K562 (cell line): ENCODE measurements around the gene ARHGAP8. TPM values are rescaled to one million over a fixed set of nuclear protein-coding genes. Genes with fewer than 3 reads are reported as not detected.

Experiments used
- E2F5 ChIP-seq: sonication (generic); formaldehyde crosslinking; IDR thresholded peaks from 2 replicates; pipeline ENCODE4 v1.8.0; 2022; ENCODE audit warnings: mild to moderate bottlenecking, missing genetic modification reagents
- KDM4B ChIP-seq, 2 experiments: fragments of 450-650 bp in 1 of 2; sonication (generic) in 1 of 2; IDR thresholded peaks; 2 replicates each; pipeline ENCODE4 v1.6.1; 2016 to 2017; ENCODE audit warnings: borderline replicate concordance in 2 of 2, antibody characterized with exemption in 1 of 2, low read depth in 1 of 2, mild to moderate bottlenecking in 1 of 2
- MCM7 ChIP-seq, 2 experiments: fragments of 450-650 bp; IDR thresholded peaks; 2 replicates each; pipeline ENCODE4 v1.6.1; 2016 to 2018
- PKNOX1 ChIP-seq: fragments of 450-650 bp; IDR thresholded peaks from 2 replicates; pipeline ENCODE4 v1.6.1; 2016
- RUNX1 ChIP-seq: sonication (generic); IDR thresholded peaks from 2 replicates; pipeline ENCODE4 v1.6.1; 2016; ENCODE audit warnings: antibody characterized with exemption, low read depth
- TAF1 ChIP-seq: IDR thresholded peaks from 2 replicates; pipeline ENCODE4 v1.6.1; 2011; ENCODE audit warnings: mild to moderate bottlenecking, low read length, moderate library complexity; ENCODE audit not compliant: insufficient read depth, control insufficient read depth, severe bottlenecking; ENCODE audit errors: extremely low read depth
- ZNF134 ChIP-seq: fragments of 250-450 bp; sonication (Bioruptor Pico); conservative IDR thresholded peaks from 2 replicates; pipeline ENCODE4 v1.4.0; 2020
- polyA plus RNA-seq, 8 experiments: library from polyadenylated mRNA; depleted of rRNA in 4 of 8; stranded (reverse) in 5 of 8; unstranded in 3 of 8; fragments of >200 nt; fragmentation: Nextera tagmentation in 2 of 8; fragmentation: Illumina TruSeq in 1 of 8; extraction: Ambion mirVana in 2 of 8; extraction: Trizol in 1 of 8; gene quantifications; 2 replicates each; pipeline versions ENCODE4 v1.2.1 to v1.2.3, GENCODE V29; 2011 to 2014; ENCODE audit warnings: inconsistent platforms in 1 of 8, missing spikeins in 1 of 8
- total RNA-seq, 7 experiments: library from RNA; depleted of rRNA in 6 of 7; stranded (reverse); fragments of >200 nt in 6 of 7; fragmentation: Illumina TruSeq in 2 of 7; extraction: Trizol in 2 of 7; gene quantifications; 2 replicates each; pipeline versions ENCODE4 v1.2.1 to v1.2.3, GENCODE V29; 2011 to 2021; ENCODE audit warnings: low replicate concordance in 1 of 7
- TF ChIP-seq, protein P1 (sequence below): fragments of 200-600 bp; sonication (generic); IDR thresholded peaks from one replicate; pipeline ENCODE4 v1.6.1; 2012; ENCODE audit warnings: mild to moderate bottlenecking, low read depth, low read length, inconsistent platforms
- TF ChIP-seq, protein P2 (sequence below): fragments of 250-450 bp; sonication (Bioruptor Pico); IDR thresholded peaks from 2 replicates; pipeline ENCODE4 v1.5.0; 2021; ENCODE audit warnings: mild to moderate bottlenecking, borderline replicate concordance

The ARHGAP8 gene
- total and polyA plus RNA-seq, 9 of the 15 experiments (the other 6 are each of a cell fraction or from before 2014, with no cell fraction given) = 0.15 to 2.2 (median 0.62) TPM

DNA sequence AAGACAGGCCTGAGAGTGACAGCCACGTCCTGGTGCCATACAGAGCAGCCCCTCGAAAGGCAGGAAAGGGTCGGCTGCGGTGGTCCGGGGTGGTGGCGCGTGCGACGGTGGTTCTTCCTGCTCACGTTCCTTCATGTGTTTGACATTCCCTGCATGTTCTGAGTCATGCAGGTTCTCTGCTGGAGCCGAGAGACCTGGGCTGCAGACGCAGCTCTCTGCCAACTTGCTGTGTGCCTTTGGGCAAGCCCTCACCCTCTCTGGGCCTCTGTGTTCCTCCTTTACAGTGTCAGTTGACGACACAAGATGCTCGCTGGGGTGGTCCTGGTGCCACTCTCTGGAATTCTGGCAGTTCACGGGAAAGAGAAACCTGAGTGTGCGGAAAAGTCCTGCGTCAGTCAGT lies 12.0 kb downstream of the ARHGAP8 start (continued):
- TF ChIP-seq, protein P1, sequence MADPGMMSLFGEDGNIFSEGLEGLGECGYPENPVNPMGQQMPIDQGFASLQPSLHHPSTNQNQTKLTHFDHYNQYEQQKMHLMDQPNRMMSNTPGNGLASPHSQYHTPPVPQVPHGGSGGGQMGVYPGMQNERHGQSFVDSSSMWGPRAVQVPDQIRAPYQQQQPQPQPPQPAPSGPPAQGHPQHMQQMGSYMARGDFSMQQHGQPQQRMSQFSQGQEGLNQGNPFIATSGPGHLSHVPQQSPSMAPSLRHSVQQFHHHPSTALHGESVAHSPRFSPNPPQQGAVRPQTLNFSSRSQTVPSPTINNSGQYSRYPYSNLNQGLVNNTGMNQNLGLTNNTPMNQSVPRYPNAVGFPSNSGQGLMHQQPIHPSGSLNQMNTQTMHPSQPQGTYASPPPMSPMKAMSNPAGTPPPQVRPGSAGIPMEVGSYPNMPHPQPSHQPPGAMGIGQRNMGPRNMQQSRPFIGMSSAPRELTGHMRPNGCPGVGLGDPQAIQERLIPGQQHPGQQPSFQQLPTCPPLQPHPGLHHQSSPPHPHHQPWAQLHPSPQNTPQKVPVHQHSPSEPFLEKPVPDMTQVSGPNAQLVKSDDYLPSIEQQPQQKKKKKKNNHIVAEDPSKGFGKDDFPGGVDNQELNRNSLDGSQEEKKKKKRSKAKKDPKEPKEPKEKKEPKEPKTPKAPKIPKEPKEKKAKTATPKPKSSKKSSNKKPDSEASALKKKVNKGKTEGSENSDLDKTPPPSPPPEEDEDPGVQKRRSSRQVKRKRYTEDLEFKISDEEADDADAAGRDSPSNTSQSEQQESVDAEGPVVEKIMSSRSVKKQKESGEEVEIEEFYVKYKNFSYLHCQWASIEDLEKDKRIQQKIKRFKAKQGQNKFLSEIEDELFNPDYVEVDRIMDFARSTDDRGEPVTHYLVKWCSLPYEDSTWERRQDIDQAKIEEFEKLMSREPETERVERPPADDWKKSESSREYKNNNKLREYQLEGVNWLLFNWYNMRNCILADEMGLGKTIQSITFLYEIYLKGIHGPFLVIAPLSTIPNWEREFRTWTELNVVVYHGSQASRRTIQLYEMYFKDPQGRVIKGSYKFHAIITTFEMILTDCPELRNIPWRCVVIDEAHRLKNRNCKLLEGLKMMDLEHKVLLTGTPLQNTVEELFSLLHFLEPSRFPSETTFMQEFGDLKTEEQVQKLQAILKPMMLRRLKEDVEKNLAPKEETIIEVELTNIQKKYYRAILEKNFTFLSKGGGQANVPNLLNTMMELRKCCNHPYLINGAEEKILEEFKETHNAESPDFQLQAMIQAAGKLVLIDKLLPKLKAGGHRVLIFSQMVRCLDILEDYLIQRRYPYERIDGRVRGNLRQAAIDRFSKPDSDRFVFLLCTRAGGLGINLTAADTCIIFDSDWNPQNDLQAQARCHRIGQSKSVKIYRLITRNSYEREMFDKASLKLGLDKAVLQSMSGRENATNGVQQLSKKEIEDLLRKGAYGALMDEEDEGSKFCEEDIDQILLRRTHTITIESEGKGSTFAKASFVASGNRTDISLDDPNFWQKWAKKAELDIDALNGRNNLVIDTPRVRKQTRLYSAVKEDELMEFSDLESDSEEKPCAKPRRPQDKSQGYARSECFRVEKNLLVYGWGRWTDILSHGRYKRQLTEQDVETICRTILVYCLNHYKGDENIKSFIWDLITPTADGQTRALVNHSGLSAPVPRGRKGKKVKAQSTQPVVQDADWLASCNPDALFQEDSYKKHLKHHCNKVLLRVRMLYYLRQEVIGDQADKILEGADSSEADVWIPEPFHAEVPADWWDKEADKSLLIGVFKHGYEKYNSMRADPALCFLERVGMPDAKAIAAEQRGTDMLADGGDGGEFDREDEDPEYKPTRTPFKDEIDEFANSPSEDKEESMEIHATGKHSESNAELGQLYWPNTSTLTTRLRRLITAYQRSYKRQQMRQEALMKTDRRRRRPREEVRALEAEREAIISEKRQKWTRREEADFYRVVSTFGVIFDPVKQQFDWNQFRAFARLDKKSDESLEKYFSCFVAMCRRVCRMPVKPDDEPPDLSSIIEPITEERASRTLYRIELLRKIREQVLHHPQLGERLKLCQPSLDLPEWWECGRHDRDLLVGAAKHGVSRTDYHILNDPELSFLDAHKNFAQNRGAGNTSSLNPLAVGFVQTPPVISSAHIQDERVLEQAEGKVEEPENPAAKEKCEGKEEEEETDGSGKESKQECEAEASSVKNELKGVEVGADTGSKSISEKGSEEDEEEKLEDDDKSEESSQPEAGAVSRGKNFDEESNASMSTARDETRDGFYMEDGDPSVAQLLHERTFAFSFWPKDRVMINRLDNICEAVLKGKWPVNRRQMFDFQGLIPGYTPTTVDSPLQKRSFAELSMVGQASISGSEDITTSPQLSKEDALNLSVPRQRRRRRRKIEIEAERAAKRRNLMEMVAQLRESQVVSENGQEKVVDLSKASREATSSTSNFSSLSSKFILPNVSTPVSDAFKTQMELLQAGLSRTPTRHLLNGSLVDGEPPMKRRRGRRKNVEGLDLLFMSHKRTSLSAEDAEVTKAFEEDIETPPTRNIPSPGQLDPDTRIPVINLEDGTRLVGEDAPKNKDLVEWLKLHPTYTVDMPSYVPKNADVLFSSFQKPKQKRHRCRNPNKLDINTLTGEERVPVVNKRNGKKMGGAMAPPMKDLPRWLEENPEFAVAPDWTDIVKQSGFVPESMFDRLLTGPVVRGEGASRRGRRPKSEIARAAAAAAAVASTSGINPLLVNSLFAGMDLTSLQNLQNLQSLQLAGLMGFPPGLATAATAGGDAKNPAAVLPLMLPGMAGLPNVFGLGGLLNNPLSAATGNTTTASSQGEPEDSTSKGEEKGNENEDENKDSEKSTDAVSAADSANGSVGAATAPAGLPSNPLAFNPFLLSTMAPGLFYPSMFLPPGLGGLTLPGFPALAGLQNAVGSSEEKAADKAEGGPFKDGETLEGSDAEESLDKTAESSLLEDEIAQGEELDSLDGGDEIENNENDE = no peak
- TF ChIP-seq E2F5 (CRISPR knock-in tag) (no peak), ZNF134 (CRISPR knock-in tag) (no peak), KDM4B (IDR thresholded peaks at IDR 0.05; ENCODE audit: borderline replicate concordance in 2 of 2, low read depth in 1 of 2) (no peak), PKNOX1 (no peak), TAF1 (no peak), RUNX1 (no peak), MCM7 (IDR thresholded peaks at IDR 0.05) (no peak)
- TF ChIP-seq, protein P2, sequence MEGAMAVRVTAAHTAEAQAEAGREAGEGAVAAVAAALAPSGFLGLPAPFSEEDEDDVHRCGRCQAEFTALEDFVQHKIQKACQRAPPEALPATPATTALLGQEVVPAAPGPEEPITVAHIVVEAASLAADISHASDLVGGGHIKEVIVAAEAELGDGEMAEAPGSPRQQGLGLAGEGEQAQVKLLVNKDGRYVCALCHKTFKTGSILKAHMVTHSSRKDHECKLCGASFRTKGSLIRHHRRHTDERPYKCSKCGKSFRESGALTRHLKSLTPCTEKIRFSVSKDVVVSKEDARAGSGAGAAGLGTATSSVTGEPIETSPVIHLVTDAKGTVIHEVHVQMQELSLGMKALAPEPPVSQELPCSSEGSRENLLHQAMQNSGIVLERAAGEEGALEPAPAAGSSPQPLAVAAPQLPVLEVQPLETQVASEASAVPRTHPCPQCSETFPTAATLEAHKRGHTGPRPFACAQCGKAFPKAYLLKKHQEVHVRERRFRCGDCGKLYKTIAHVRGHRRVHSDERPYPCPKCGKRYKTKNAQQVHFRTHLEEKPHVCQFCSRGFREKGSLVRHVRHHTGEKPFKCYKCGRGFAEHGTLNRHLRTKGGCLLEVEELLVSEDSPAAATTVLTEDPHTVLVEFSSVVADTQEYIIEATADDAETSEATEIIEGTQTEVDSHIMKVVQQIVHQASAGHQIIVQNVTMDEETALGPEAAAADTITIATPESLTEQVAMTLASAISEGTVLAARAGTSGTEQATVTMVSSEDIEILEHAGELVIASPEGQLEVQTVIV (CRISPR knock-in tag) = no peak
